GM12878 (cell line): Measurements from ENCODE around the gene RSRC1.

Experiments used
- CEBPB ChIP-seq, 2 experiments: fragments of 150-350 bp in 1 of 2; IDR thresholded peaks; 2 replicates each; pipeline ENCODE4 v1.6.1; 2012 to 2014; ENCODE audit warnings: low read depth in 2 of 2, low read length in 2 of 2, borderline replicate concordance in 1 of 2, inconsistent platforms in 1 of 2
- CTCF ChIP-seq, 3 experiments: IDR thresholded peaks in 2 of 3; conservative IDR thresholded peaks in 1 of 3; 2 replicates each; pipeline ENCODE4 v1.5.1; 2011; ENCODE audit warnings: low read depth in 3 of 3, low read length in 3 of 3, mild to moderate bottlenecking in 3 of 3, control low read depth in 2 of 3, moderate library complexity in 2 of 3, inconsistent platforms in 1 of 3, mixed read lengths in 1 of 3; ENCODE audit not compliant: control insufficient read depth in 2 of 3, insufficient read depth in 1 of 3; ENCODE audit errors: extremely low read depth in 1 of 3
- EZH2 ChIP-seq: IDR thresholded peaks from 2 replicates; pipeline ENCODE4 v1.6.1; 2012; ENCODE audit warnings: low read depth, mild to moderate bottlenecking, control low read depth, inconsistent platforms, low read length, borderline replicate concordance; ENCODE audit not compliant: control insufficient read depth
- HDAC6 ChIP-seq: fragments of 200-600 bp; sonication (generic); IDR thresholded peaks from one replicate; pipeline ENCODE4 v1.8.0; 2017; ENCODE audit warnings: antibody characterized with exemption; ENCODE audit not compliant: unreplicated experiment
- KDM1A ChIP-seq: fragments of 200-600 bp; sonication (generic); IDR thresholded peaks from 2 replicates; pipeline ENCODE4 v1.6.1; 2016; ENCODE audit warnings: borderline replicate concordance
- MXI1 ChIP-seq: fragments of 150-350 bp; IDR thresholded peaks from 2 replicates; pipeline ENCODE4 v1.6.1; 2011; ENCODE audit warnings: low read depth, mild to moderate bottlenecking, inconsistent platforms, low read length, improper control_type of control experiment
- PAX5 ChIP-seq: IDR thresholded peaks from 2 replicates; pipeline ENCODE4 v1.6.1; 2011; ENCODE audit warnings: low read depth, low read length, borderline replicate concordance
- POLR2A ChIP-seq: IDR thresholded peaks from 2 replicates; pipeline ENCODE4 v1.6.1; 2011; ENCODE audit warnings: low read depth, mild to moderate bottlenecking, low read length
- RAD21 ChIP-seq: IDR thresholded peaks from 2 replicates; pipeline ENCODE4 v1.6.1; 2011; ENCODE audit warnings: mild to moderate bottlenecking, low read depth, low read length, moderate library complexity; ENCODE audit not compliant: insufficient read depth
- SKIL ChIP-seq: fragments of 450-650 bp; IDR thresholded peaks from 2 replicates; pipeline ENCODE4 v1.6.1; 2017; ENCODE audit warnings: mild to moderate bottlenecking, low read depth, inconsistent platforms; ENCODE audit not compliant: poor library complexity, severe bottlenecking
- SPI1 ChIP-seq: IDR thresholded peaks from 2 replicates; pipeline ENCODE4 v1.6.1; 2011; ENCODE audit warnings: low read depth, mild to moderate bottlenecking, low read length, moderate library complexity, borderline replicate concordance; ENCODE audit not compliant: insufficient read depth
- TAF1 ChIP-seq: IDR thresholded peaks from 2 replicates; pipeline ENCODE4 v1.6.1; 2011; ENCODE audit warnings: mild to moderate bottlenecking, low read depth, low read length, borderline replicate concordance
- ZBTB33 ChIP-seq: fragments of 450-650 bp; IDR thresholded peaks from 2 replicates; pipeline ENCODE4 v1.6.1; 2017; ENCODE audit warnings: mild to moderate bottlenecking
- ZZZ3 ChIP-seq: IDR thresholded peaks from 2 replicates; pipeline ENCODE4 v1.6.1; 2011; ENCODE audit warnings: low read depth; ENCODE audit not compliant: control insufficient read depth, insufficient read length

- no peak for TF ChIP-seq KDM1A
- TF ChIP-seq PAX5, result no peak
- no peak for TF ChIP-seq CTCF (IDR thresholded peaks at IDR 0.05 in 2 of 3, conservative IDR thresholded peaks at IDR 0.05 in 1 of 3; ENCODE audit: control insufficient read depth in 2 of 3, extremely low read depth in 1 of 3, insufficient read depth in 1 of 3, low read depth in 3 of 3, low read length in 3 of 3)
- TF ChIP-seq TAF1, result no peak
- no peak for TF ChIP-seq ZBTB33
- no peak for TF ChIP-seq SKIL
- TF ChIP-seq MXI1, result no peak
- no peak for TF ChIP-seq HDAC6
- no peak for TF ChIP-seq EZH2
- no peak for TF ChIP-seq CEBPB (IDR thresholded peaks at IDR 0.05; ENCODE audit: borderline replicate concordance in 1 of 2, low read depth in 2 of 2, low read length in 2 of 2)
- no peak for TF ChIP-seq ZZZ3
- TF ChIP-seq POLR2A, result no peak
- no peak for TF ChIP-seq RAD21
- TF ChIP-seq SPI1, result no peak
These were observed 11.4 kb downstream of the RSRC1 start for GRCh38 chr3:158121295-158121694.
